DOHH2 (cell line): Measurements from ENCODE around the gene COL13A1.

Experiments
- EZH2phosphoT487 ChIP-seq: fragments of 200-600 bp; sonication (generic); IDR thresholded peaks from 2 replicates; pipeline ENCODE4 v1.6.1; 2017; ENCODE audit warnings: borderline replicate concordance, mild to moderate bottlenecking, antibody characterized with exemption, low read length, moderate library complexity, mixed read lengths
- TF ChIP-seq, protein P1 (sequence below): fragments of 200-600 bp; sonication (generic); IDR thresholded peaks from one replicate; pipeline ENCODE4 v1.5.1; 2014; ENCODE audit warnings: antibody characterized with exemption, mild to moderate bottlenecking, low read depth, low read length; ENCODE audit not compliant: poor library complexity, severe bottlenecking

DNA sequence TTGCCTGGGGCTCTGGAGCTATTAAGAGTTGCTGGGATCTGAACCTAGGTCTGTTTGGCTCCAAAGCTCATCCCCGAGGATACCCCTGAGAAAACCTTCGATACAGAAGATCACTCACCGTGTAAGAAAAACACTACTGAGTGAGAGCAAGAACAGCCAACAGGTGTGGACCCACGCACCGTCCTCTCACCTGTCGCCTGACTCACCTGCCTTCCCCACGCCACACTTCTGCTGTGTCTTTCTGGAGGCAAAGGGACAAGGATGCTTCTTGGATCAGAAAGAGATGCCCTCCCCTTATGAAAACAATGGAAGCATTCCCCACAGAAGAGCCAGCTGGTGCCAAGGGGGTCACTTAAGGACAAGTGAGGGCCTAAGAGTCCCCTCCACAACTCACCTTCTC lies 46.7 kb downstream of the COL13A1 start:
- TF ChIP-seq, protein P1, sequence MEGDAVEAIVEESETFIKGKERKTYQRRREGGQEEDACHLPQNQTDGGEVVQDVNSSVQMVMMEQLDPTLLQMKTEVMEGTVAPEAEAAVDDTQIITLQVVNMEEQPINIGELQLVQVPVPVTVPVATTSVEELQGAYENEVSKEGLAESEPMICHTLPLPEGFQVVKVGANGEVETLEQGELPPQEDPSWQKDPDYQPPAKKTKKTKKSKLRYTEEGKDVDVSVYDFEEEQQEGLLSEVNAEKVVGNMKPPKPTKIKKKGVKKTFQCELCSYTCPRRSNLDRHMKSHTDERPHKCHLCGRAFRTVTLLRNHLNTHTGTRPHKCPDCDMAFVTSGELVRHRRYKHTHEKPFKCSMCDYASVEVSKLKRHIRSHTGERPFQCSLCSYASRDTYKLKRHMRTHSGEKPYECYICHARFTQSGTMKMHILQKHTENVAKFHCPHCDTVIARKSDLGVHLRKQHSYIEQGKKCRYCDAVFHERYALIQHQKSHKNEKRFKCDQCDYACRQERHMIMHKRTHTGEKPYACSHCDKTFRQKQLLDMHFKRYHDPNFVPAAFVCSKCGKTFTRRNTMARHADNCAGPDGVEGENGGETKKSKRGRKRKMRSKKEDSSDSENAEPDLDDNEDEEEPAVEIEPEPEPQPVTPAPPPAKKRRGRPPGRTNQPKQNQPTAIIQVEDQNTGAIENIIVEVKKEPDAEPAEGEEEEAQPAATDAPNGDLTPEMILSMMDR, result no peak
- no peak for TF ChIP-seq EZH2phosphoT487
